ENCODE results near the gene ORAI2. TPM values are rescaled to one million over a fixed set of nuclear protein-coding genes. Genes with fewer than 3 reads are reported as not detected.

The ORAI2 gene
- total and polyA plus RNA-seq, 2 of the 13 experiments (the other 11 are each of a cell fraction or from before 2014, with no cell fraction given) = 3.0 to 6.0 TPM

- no peak for TF ChIP-seq ZNF550 (CRISPR knock-in tag; IDR thresholded peaks at IDR 0.05; ENCODE audit: borderline replicate concordance)
- TF ChIP-seq FOSL2 (CRISPR knock-in tag; IDR thresholded peaks at IDR 0.05) = no peak
- TF ChIP-seq YEATS4 (CRISPR knock-in tag; IDR thresholded peaks at IDR 0.05; ENCODE audit: borderline replicate concordance) = peak; percentile 84; the same call in 1 of the 2 replicates
- no peak for TF ChIP-seq BRCA1 (CRISPR knock-in tag; IDR thresholded peaks at IDR 0.05)
- TF ChIP-seq MTA1 (CRISPR knock-in tag; IDR thresholded peaks at IDR 0.05; ENCODE audit: borderline replicate concordance) = no peak; the same call in 1 of the 2 replicates
- TF ChIP-seq SNAPC5 (CRISPR knock-in tag; IDR thresholded peaks at IDR 0.05; ENCODE audit: borderline replicate concordance) = no peak
- TF ChIP-seq PLRG1 (conservative IDR thresholded peaks at IDR 0.05) = no peak
- TF ChIP-seq GABPB1 (CRISPR knock-in tag; IDR thresholded peaks at IDR 0.05) = peak; percentile 96
- no peak for TF ChIP-seq NKX3-1 (CRISPR knock-in tag; IDR thresholded peaks at IDR 0.05)
- peak; percentile 31 for TF ChIP-seq AGO1 (IDR thresholded peaks at IDR 0.05; ENCODE audit: low read depth, low read length, poor library complexity, severe bottlenecking)
- TF ChIP-seq ZFX (CRISPR knock-in tag; IDR thresholded peaks at IDR 0.05; ENCODE audit: low read depth) = peak; percentile 60
- TF ChIP-seq CTCF (CRISPR knock-in tag; IDR thresholded peaks at IDR 0.05) = peak; percentile 55
- TF ChIP-seq SKIL (CRISPR knock-in tag; IDR thresholded peaks at IDR 0.05; ENCODE audit: borderline replicate concordance) = no peak
- no peak; the same call in 1 of the 2 replicates for TF ChIP-seq KDM3A (CRISPR knock-in tag; IDR thresholded peaks at IDR 0.05; ENCODE audit: low read depth)
- TF ChIP-seq LRRFIP1 (CRISPR knock-in tag; conservative IDR thresholded peaks at IDR 0.05) = no peak
- peak; percentile 12; the same call in 1 of the 2 replicates for TF ChIP-seq KDM6A (CRISPR knock-in tag; IDR thresholded peaks at IDR 0.05; ENCODE audit: low read depth)
- TF ChIP-seq DZIP1 (CRISPR knock-in tag; IDR thresholded peaks at IDR 0.05) = peak; percentile 90; the same call in 1 of the 2 replicates
Measured at GRCh38 chr7:102464577-102465280, 31.4 kb downstream of the ORAI2 start, which contains the start of the genes ALKBH4 and LRWD1 (continued).

All from HepG2 (cell line).